Suprapubic skin (tissue), 4 donors: ENCODE measurements around the gene MAP7.

Source experiments
- EP300 ChIP-seq: sonication (generic); formaldehyde crosslinking; IDR thresholded peaks from one replicate; pipeline ENCODE4 v1.6.1; 2017; ENCODE audit warnings: antibody characterized with exemption
- POLR2A ChIP-seq, 2 donors: fragments of 450-650 bp; IDR thresholded peaks; one replicate each; pipeline ENCODE4 v1.6.1; 2017; ENCODE audit warnings: antibody characterized with exemption in 2 of 2, mild to moderate bottlenecking in 2 of 2, moderate library complexity in 2 of 2
- POLR2AphosphoS5 ChIP-seq, 3 donors: sonication (generic); formaldehyde crosslinking; IDR thresholded peaks; one replicate each; pipeline ENCODE4 v1.6.1; 2017; ENCODE audit warnings: antibody characterized with exemption in 3 of 3
- TF ChIP-seq, protein P1 (sequence below), 2 donors: fragments of 200-600 bp in 1 of 2; fragments of 450-650 bp in 1 of 2; sonication (generic) in 1 of 2; IDR thresholded peaks; one replicate each; pipeline ENCODE4 v1.5.1; 2016 to 2019; ENCODE audit warnings: antibody characterized with exemption in 2 of 2, mild to moderate bottlenecking in 1 of 2, moderate library complexity in 1 of 2

GRCh38 chr6:136566851-136567250 is 16.6 kb upstream of the MAP7 start:
- TF ChIP-seq, protein P1, sequence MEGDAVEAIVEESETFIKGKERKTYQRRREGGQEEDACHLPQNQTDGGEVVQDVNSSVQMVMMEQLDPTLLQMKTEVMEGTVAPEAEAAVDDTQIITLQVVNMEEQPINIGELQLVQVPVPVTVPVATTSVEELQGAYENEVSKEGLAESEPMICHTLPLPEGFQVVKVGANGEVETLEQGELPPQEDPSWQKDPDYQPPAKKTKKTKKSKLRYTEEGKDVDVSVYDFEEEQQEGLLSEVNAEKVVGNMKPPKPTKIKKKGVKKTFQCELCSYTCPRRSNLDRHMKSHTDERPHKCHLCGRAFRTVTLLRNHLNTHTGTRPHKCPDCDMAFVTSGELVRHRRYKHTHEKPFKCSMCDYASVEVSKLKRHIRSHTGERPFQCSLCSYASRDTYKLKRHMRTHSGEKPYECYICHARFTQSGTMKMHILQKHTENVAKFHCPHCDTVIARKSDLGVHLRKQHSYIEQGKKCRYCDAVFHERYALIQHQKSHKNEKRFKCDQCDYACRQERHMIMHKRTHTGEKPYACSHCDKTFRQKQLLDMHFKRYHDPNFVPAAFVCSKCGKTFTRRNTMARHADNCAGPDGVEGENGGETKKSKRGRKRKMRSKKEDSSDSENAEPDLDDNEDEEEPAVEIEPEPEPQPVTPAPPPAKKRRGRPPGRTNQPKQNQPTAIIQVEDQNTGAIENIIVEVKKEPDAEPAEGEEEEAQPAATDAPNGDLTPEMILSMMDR (IDR thresholded peaks at IDR 0.05), result no peak
- no peak for TF ChIP-seq POLR2A (IDR thresholded peaks at IDR 0.05)
- TF ChIP-seq POLR2AphosphoS5 (IDR thresholded peaks at IDR 0.05), result no peak
- no peak for TF ChIP-seq EP300
